Breast epithelium (tissue), 4 donors: ENCODE results near the gene MYL1. TPM values are rescaled to one million over a fixed set of nuclear protein-coding genes. Genes with fewer than 3 reads are reported as not detected.

Experiments
- DNase-seq, 2 donors: peaks; one replicate each; pipeline ENCODE4 v3.0.0-alpha.2; 2019; ENCODE audit warnings: low spot score in 2 of 2
- H3K27ac ChIP-seq, 2 donors: fragments of 200-600 bp; sonication (generic) in 1 of 2; one replicate each; pipeline ENCODE4 v1.5.1; 2016 to 2019; ENCODE audit warnings: mild to moderate bottlenecking in 1 of 2
- H3K27me3 ChIP-seq, 2 donors: fragments of 200-600 bp; sonication (generic) in 1 of 2; one replicate each; pipeline versions ENCODE4 v1.5.1 to v1.6.0; 2017 to 2019; ENCODE audit warnings: control low read depth in 1 of 2, mild to moderate bottlenecking in 1 of 2
- H3K36me3 ChIP-seq: fragments of 200-600 bp; one replicate; pipeline ENCODE4 v1.5.1; 2019
- H3K4me1 ChIP-seq, 2 donors: fragments of 200-600 bp; sonication (generic); one replicate each; pipeline ENCODE4 v1.5.1; 2016 to 2019; ENCODE audit warnings: control low read depth in 1 of 2
- H3K4me3 ChIP-seq, 3 donors: fragments of 200-600 bp; sonication (generic); 1 replicate in 2 of 3; 2 replicates in 1 of 3; pipeline ENCODE4 v1.5.1; 2016 to 2019; ENCODE audit warnings: mild to moderate bottlenecking in 3 of 3, moderate library complexity in 2 of 3
- H3K9me3 ChIP-seq, 2 donors: fragments of 200-600 bp; sonication (generic) in 1 of 2; one replicate each; pipeline ENCODE4 v1.5.1; 2016 to 2019; ENCODE audit warnings: control low read depth in 1 of 2
- CTCF ChIP-seq, 3 donors: fragments of 450-650 bp; IDR thresholded peaks; one replicate each; pipeline ENCODE4 v1.5.1; 2016 to 2017; ENCODE audit warnings: antibody characterized with exemption in 3 of 3, mild to moderate bottlenecking in 3 of 3, moderate library complexity in 3 of 3
- POLR2A ChIP-seq: fragments of 450-650 bp; IDR thresholded peaks from one replicate; pipeline ENCODE4 v1.6.1; 2016; ENCODE audit warnings: antibody characterized with exemption, mild to moderate bottlenecking, moderate library complexity
- POLR2AphosphoS5 ChIP-seq, 3 donors: sonication (generic); formaldehyde crosslinking; IDR thresholded peaks; one replicate each; pipeline ENCODE4 v1.6.1; 2017; ENCODE audit warnings: antibody characterized with exemption in 3 of 3
- intact Hi-C: fragments of 100-400 bp; cut with DNase I; formaldehyde crosslinking; loops from one replicate; pipeline ENCODE4 v1.15.1; 2023; ENCODE audit warnings: low total_unique reads
- total RNA-seq, 3 donors: library from RNA; depleted of rRNA; stranded (reverse); fragments of >200 nt; gene quantifications; one replicate each; pipeline ENCODE4 v1.1.0, GENCODE V29; 2016

Gene MYL1
- total RNA-seq, 3 donors from 2014 or later = not detected

DNA sequence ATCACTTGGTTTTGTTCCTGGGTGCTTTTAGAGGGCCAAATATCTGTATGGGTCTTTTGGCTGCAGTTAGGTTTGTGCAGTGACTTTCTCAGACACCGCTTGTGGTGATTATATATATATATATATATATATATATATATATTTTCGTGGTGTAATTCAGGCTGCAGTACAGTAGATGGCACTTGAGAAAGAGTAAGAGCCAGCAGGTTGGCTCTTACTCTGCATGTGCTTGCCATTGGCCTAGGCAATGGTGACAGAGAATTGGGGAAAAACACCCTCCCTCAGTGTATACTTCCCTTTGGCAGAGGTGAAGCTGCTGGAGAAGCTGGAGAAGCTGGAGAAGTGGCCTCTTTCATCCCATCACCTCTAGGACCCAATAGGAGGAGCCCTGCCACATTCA, 22.2 kb upstream of the MYL1 start:
- DNase-seq = no peak

GRCh38 chr2:210324906-210325305, 9.9 kb upstream of the MYL1 start:
- H3K4me3 ChIP-seq = no peak overlapping the region
- H3K27ac ChIP-seq = no peak overlapping the region
- H3K36me3 ChIP-seq = no peaks in the 10 kb centered on the region
- DNase-seq = no peak
- no peaks in the 10 kb centered on the region for H3K9me3 ChIP-seq
- intact Hi-C loops = no loop called here
- TF ChIP-seq POLR2A = no peak
- no peak for TF ChIP-seq CTCF (IDR thresholded peaks at IDR 0.05)
- no peak for TF ChIP-seq POLR2AphosphoS5 (IDR thresholded peaks at IDR 0.05)
- no peaks in the 10 kb centered on the region for H3K27me3 ChIP-seq
- no peaks in the 10 kb centered on the region for H3K4me1 ChIP-seq

More for the DNA sequence above, 22.2 kb upstream of the MYL1 start:
- Histone ChIP-seq H3K36me3 (no peaks in the 10 kb centered on the region), H3K4me3 (no peak overlapping the region), H3K27ac (no peak overlapping the region), H3K9me3 (peaks cover 3 to 5% of the 10 kb centered on the region in 2 donors), H3K27me3 (no peaks in the 10 kb centered on the region), H3K4me1 (no peaks in the 10 kb centered on the region)
- intact Hi-C loops = no loop called here
- TF ChIP-seq POLR2AphosphoS5 (IDR thresholded peaks at IDR 0.05) (no peak), POLR2A (no peak), CTCF (IDR thresholded peaks at IDR 0.05) (no peak)

DNA sequence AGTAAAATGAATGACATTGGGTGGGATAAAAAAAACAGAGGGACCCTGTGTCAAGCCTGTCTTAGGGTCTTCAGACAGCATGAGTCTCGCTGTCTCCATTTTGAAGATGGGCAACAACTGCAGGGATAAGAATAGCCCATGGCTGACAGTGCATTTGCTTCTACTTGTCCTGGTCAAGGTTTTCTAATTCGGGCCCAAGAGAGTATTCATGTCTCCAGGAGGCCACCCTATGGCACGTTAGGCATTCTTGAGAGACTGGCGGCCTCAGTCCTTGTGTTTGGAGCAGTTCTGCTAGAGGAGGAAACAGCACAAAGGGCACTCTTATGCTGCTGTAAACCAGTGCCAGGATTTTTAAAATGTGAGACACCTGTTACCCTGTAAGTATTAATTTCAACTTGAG, 9.5 kb upstream of the MYL1 start:
- H3K9me3 ChIP-seq = no peaks in the 10 kb centered on the region

GRCh38 chr2:210323003-210323402, 8.0 kb upstream of the MYL1 start:
- TF ChIP-seq POLR2AphosphoS5 (IDR thresholded peaks at IDR 0.05) (no peak), CTCF (IDR thresholded peaks at IDR 0.05) (no peak), POLR2A (no peak)
- H3K27ac ChIP-seq = no peak overlapping the region
- intact Hi-C loops = no loop called here
- no peak for DNase-seq
- no peak overlapping the region for H3K4me3 ChIP-seq
- H3K4me1 ChIP-seq = no peaks in the 10 kb centered on the region
- no peaks in the 10 kb centered on the region for H3K27me3 ChIP-seq
- no peaks in the 10 kb centered on the region for H3K9me3 ChIP-seq
- no peaks in the 10 kb centered on the region for H3K36me3 ChIP-seq

More for the DNA sequence above, 9.5 kb upstream of the MYL1 start:
- Histone ChIP-seq H3K4me1 (no peaks in the 10 kb centered on the region), H3K36me3 (no peaks in the 10 kb centered on the region), H3K4me3 (no peak overlapping the region), H3K27me3 (no peaks in the 10 kb centered on the region), H3K27ac (no peak overlapping the region)
- no peak for TF ChIP-seq POLR2A
- TF ChIP-seq POLR2AphosphoS5 (IDR thresholded peaks at IDR 0.05) = no peak
- no peak for TF ChIP-seq CTCF (IDR thresholded peaks at IDR 0.05)
- no peak for DNase-seq
- intact Hi-C loops = no loop called here

GRCh38 chr2:210318891-210319290, 3.9 kb upstream of the MYL1 start:
- TF ChIP-seq POLR2AphosphoS5 (IDR thresholded peaks at IDR 0.05) (no peak), POLR2A (no peak), CTCF (IDR thresholded peaks at IDR 0.05) (no peak)
- H3K4me3 ChIP-seq = no peak overlapping the region
- no peak for DNase-seq
- intact Hi-C loops = no loop called here
- H3K36me3 ChIP-seq = no peaks in the 10 kb centered on the region
- no peak overlapping the region for H3K27ac ChIP-seq
- H3K9me3 ChIP-seq = no peaks in the 10 kb centered on the region
- no peaks in the 10 kb centered on the region for H3K4me1 ChIP-seq
- H3K27me3 ChIP-seq = no peaks in the 10 kb centered on the region
